WTC11 (cell line): ENCODE data around the gene ARHGAP22.

ENCODE experiments used
- ATF2 ChIP-seq: sonication (generic); formaldehyde crosslinking; IDR thresholded peaks from 2 replicates; pipeline ENCODE4 v1.8.1; 2022; ENCODE audit warnings: low read depth, missing genetic modification reagents, borderline replicate concordance
- CTCF ChIP-seq: fragments of 200-600 bp; IDR thresholded peaks from 2 replicates; pipeline ENCODE4 v1.8.0; 2022; ENCODE audit warnings: antibody characterized with exemption
- ERG ChIP-seq: fragments of 250-450 bp; sonication (Bioruptor Pico); IDR thresholded peaks from 2 replicates; pipeline ENCODE4 v1.8.0; 2021; ENCODE audit warnings: mild to moderate bottlenecking
- ESRRA ChIP-seq: sonication (generic); formaldehyde crosslinking; IDR thresholded peaks from 2 replicates; pipeline ENCODE4 v1.8.1; 2022; ENCODE audit warnings: mild to moderate bottlenecking, missing genetic modification reagents, borderline replicate concordance
- FOXP4 ChIP-seq: sonication (generic); formaldehyde crosslinking; IDR thresholded peaks from 2 replicates; pipeline ENCODE4 v1.8.0; 2022; ENCODE audit warnings: mild to moderate bottlenecking, missing genetic modification reagents
- HMGXB4 ChIP-seq: sonication (generic); formaldehyde crosslinking; IDR thresholded peaks from 2 replicates; pipeline ENCODE4 v1.8.1; 2023; ENCODE audit warnings: mild to moderate bottlenecking, moderate library complexity, missing genetic modification reagents
- KAT7 ChIP-seq: sonication (generic); formaldehyde crosslinking; IDR thresholded peaks from 2 replicates; pipeline ENCODE4 v1.8.1; 2023; ENCODE audit warnings: missing genetic modification reagents, mild to moderate bottlenecking, borderline replicate concordance
- NR2C2 ChIP-seq: sonication (generic); formaldehyde crosslinking; IDR thresholded peaks from 2 replicates; pipeline ENCODE4 v1.8.0; 2022; ENCODE audit warnings: mild to moderate bottlenecking, missing genetic modification reagents
- STAT6 ChIP-seq: sonication (generic); formaldehyde crosslinking; conservative IDR thresholded peaks from 2 replicates; pipeline ENCODE4 v1.8.1; 2023; ENCODE audit warnings: mild to moderate bottlenecking, low read depth, missing genetic modification reagents, moderate library complexity
- USF2 ChIP-seq: sonication (generic); formaldehyde crosslinking; IDR thresholded peaks from 2 replicates; pipeline ENCODE4 v1.8.1; 2023; ENCODE audit warnings: mild to moderate bottlenecking, missing genetic modification reagents, moderate library complexity

- TF ChIP-seq FOXP4 (CRISPR knock-in tag), result no peak
- no peak for TF ChIP-seq ERG
- TF ChIP-seq CTCF, result no peak
- no peak for TF ChIP-seq HMGXB4 (CRISPR knock-in tag)
- TF ChIP-seq ESRRA (CRISPR knock-in tag), result no peak
- no peak for TF ChIP-seq STAT6 (CRISPR knock-in tag)
- no peak for TF ChIP-seq USF2 (CRISPR knock-in tag)
- no peak for TF ChIP-seq ATF2
- no peak for TF ChIP-seq NR2C2
- TF ChIP-seq KAT7 (CRISPR knock-in tag), result no peak
Observed at GRCh38 chr10:48548531-48549135, 56.2 kb downstream of the ARHGAP22 start.
